GM23338 (cell line): ENCODE measurements around the gene GDPD4. TPM values are rescaled to one million over a fixed set of nuclear protein-coding genes. Genes with fewer than 3 reads are reported as not detected.

Source experiments
- ATAC-seq: fragments of 200-7000 bp; cut with Tn5 transposase; 3 replicates; pipeline ENCODE4 v1.9.1; 2020
- DNase-seq: peaks from one replicate; pipeline ENCODE4 v3.0.0-alpha.2; 2015; ENCODE audit warnings: low spot score
- H2AFZ ChIP-seq: fragments of 200-600 bp; sonication (generic); 2 replicates; pipeline ENCODE4 v1.8.0; 2016; ENCODE audit warnings: antibody characterized with exemption, mild to moderate bottlenecking, moderate library complexity
- H3F3A ChIP-seq: fragments of 200-600 bp; sonication (generic); replicated peaks from 2 replicates; pipeline ENCODE4 v1.8.0; 2017; ENCODE audit warnings: antibody characterized with exemption, mixed run types, low read depth
- H3K27ac ChIP-seq: fragments of 200-600 bp; sonication (generic); 2 replicates; pipeline ENCODE4 v1.6.1; 2016; ENCODE audit warnings: low read depth
- H3K27me3 ChIP-seq: fragments of 200-600 bp; sonication (generic); 2 replicates; pipeline ENCODE4 v1.8.0; 2016; ENCODE audit warnings: mild to moderate bottlenecking, mixed run types, moderate library complexity; ENCODE audit not compliant: insufficient read depth
- H3K36me3 ChIP-seq: fragments of 200-600 bp; sonication (generic); 2 replicates; pipeline ENCODE4 v1.8.0; 2016; ENCODE audit warnings: mild to moderate bottlenecking; ENCODE audit not compliant: insufficient read depth
- H3K4me1 ChIP-seq: fragments of 200-600 bp; sonication (generic); 2 replicates; pipeline ENCODE4 v1.8.0; 2016; ENCODE audit warnings: mild to moderate bottlenecking, moderate library complexity; ENCODE audit not compliant: insufficient read depth
- H3K4me2 ChIP-seq: fragments of 200-600 bp; sonication (generic); 2 replicates; pipeline ENCODE4 v1.7.1; 2017; ENCODE audit warnings: mixed run types
- H3K4me3 ChIP-seq: fragments of 200-600 bp; sonication (generic); 2 replicates; pipeline ENCODE4 v1.6.1; 2016; ENCODE audit warnings: mixed run types
- H3K79me2 ChIP-seq: fragments of 200-600 bp; sonication (generic); replicated peaks from 2 replicates; pipeline ENCODE4 v1.8.0; 2017; ENCODE audit warnings: mild to moderate bottlenecking; ENCODE audit not compliant: insufficient read depth
- H3K9me2 ChIP-seq: fragments of 200-600 bp; sonication (generic); 2 replicates; pipeline ENCODE4 v1.8.0; 2017; ENCODE audit not compliant: insufficient read depth
- H4K20me1 ChIP-seq: fragments of 200-600 bp; sonication (generic); replicated peaks from 2 replicates; pipeline ENCODE4 v1.8.0; 2017; ENCODE audit warnings: mild to moderate bottlenecking; ENCODE audit not compliant: insufficient read depth
- H3K27ac Mint-ChIP-seq: 2 replicates; pipeline ENCODE4 v1.8.0; 2020; ENCODE audit warnings: inconsistent platforms, mild to moderate bottlenecking, moderate library complexity, mixed read lengths
- H3K27me3 Mint-ChIP-seq: 3 replicates; pipeline ENCODE4 v1.8.0; 2022; ENCODE audit warnings: low read depth, mild to moderate bottlenecking, moderate library complexity, mixed read lengths, inconsistent platforms; ENCODE audit not compliant: insufficient read depth, poor library complexity
- H3K36me3 Mint-ChIP-seq: 3 replicates; pipeline ENCODE4 v1.8.0; 2021; ENCODE audit warnings: low read depth, mild to moderate bottlenecking, inconsistent platforms, moderate library complexity, mixed read lengths
- H3K4me1 Mint-ChIP-seq: 3 replicates; pipeline ENCODE4 v1.8.0; 2020; ENCODE audit warnings: mild to moderate bottlenecking, inconsistent platforms, mixed read lengths
- H3K4me3 Mint-ChIP-seq: 3 replicates; pipeline ENCODE4 v1.8.0; 2021; ENCODE audit warnings: moderate library complexity, mild to moderate bottlenecking, inconsistent platforms, mixed read lengths
- H3K9me3 Mint-ChIP-seq: 3 replicates; pipeline ENCODE4 v1.8.0; 2020; ENCODE audit warnings: moderate library complexity, mild to moderate bottlenecking, inconsistent platforms, mixed read lengths
- CREB1 ChIP-seq: fragments of 250-450 bp; sonication (Bioruptor Pico); IDR thresholded peaks from 2 replicates; pipeline ENCODE4 v1.5.0; 2020; ENCODE audit warnings: low read depth, mild to moderate bottlenecking, moderate library complexity
- ETS1 ChIP-seq: IDR thresholded peaks from 2 replicates; pipeline ENCODE4 v1.6.1; 2016; ENCODE audit warnings: antibody characterized with exemption
- EZH2 ChIP-seq: fragments of 200-600 bp; sonication (generic); IDR thresholded peaks from one replicate; pipeline ENCODE4 v1.8.0; 2017; ENCODE audit warnings: antibody characterized with exemption, mild to moderate bottlenecking, low read depth; ENCODE audit not compliant: unreplicated experiment
- JUNB ChIP-seq: IDR thresholded peaks from one replicate; pipeline ENCODE4 v1.6.1; 2016; ENCODE audit warnings: antibody characterized with exemption; ENCODE audit not compliant: unreplicated experiment
- NANOG ChIP-seq: IDR thresholded peaks from 2 replicates; pipeline ENCODE4 v1.6.1; 2016; ENCODE audit warnings: antibody characterized with exemption, borderline replicate concordance
- POLR2AphosphoS5 ChIP-seq: IDR thresholded peaks from 2 replicates; pipeline ENCODE4 v1.6.1; 2016; ENCODE audit warnings: antibody characterized with exemption, low read depth
- STAT1 ChIP-seq: IDR thresholded peaks from one replicate; pipeline ENCODE4 v1.6.1; 2016; ENCODE audit warnings: antibody characterized with exemption; ENCODE audit not compliant: unreplicated experiment
- ZNF114 ChIP-seq: fragments of 250-450 bp; sonication (Bioruptor Pico); IDR thresholded peaks from 2 replicates; pipeline ENCODE4 v1.5.0; 2020; ENCODE audit warnings: mild to moderate bottlenecking, moderate library complexity
- ZNF331 ChIP-seq: fragments of 250-450 bp; sonication (Bioruptor Pico); IDR thresholded peaks from 2 replicates; pipeline ENCODE4 v1.5.0; 2020; ENCODE audit warnings: low read depth, mild to moderate bottlenecking, moderate library complexity
- polyA plus RNA-seq: library from polyadenylated mRNA; unstranded; fragments of >200 nt; fragmentation: Nextera tagmentation; extraction: Ambion mirVana; gene quantifications from 2 replicates; pipeline ENCODE4 v1.2.1, GENCODE V29; 2016
- total RNA-seq: library from RNA; depleted of rRNA; stranded (reverse); fragments of >200 nt; shearing (Covaris generic); gene quantifications from 2 replicates; pipeline ENCODE4 v1.2.3, GENCODE V29; 2014
- TF ChIP-seq, protein P1 (sequence below): IDR thresholded peaks from one replicate; pipeline ENCODE4 v1.6.1; 2018; ENCODE audit warnings: antibody characterized with exemption; ENCODE audit not compliant: unreplicated experiment
- TF ChIP-seq, protein P2 (sequence below): fragments of 250-450 bp; sonication (Bioruptor Pico); IDR thresholded peaks from 2 replicates; pipeline ENCODE4 v1.5.0; 2020; ENCODE audit warnings: mild to moderate bottlenecking, moderate library complexity
- TF ChIP-seq, protein P3 (sequence below), 2 experiments: fragments of 200-600 bp in 1 of 2; sonication (generic) in 1 of 2; conservative IDR thresholded peaks; 2 replicates each; pipeline versions ENCODE4 v1.5.1 to v1.6.1; 2016 to 2017; ENCODE audit warnings: antibody characterized with exemption in 2 of 2, low read depth in 2 of 2, mild to moderate bottlenecking in 2 of 2, moderate library complexity in 1 of 2

The GDPD4 gene
- total and polyA plus RNA-seq, 2 experiments from 2014 or later = not detected

GRCh38 chr11:77347948-77348347 lies 46.5 kb upstream of the GDPD4 start:
- Histone ChIP-seq H3K9me2 (no peaks in the 10 kb centered on the region), H3K27me3 (no peaks in the 10 kb centered on the region), H3K4me1 (no peaks in the 10 kb centered on the region), H3K4me2 (no peak overlapping the region), H3K79me2 (0 out of 2 replicates have a peak, but pooled peaks cover 4% of the 10 kb centered on the region), H3K4me3 (no peak overlapping the region), H4K20me1 (peaks cover 4% of the 10 kb centered on the region), H2AFZ (no peak overlapping the region), H3F3A (no peaks in the 10 kb centered on the region), H3K36me3 (peaks cover 33% of the 10 kb centered on the region; the same call in 1 of the 2 replicates), H3K27ac (no peak overlapping the region)
- ATAC-seq (no peak), DNase-seq (no peak)
- no peak overlapping the region for H3K4me3 Mint-ChIP-seq
- no peak overlapping the region for H3K27ac Mint-ChIP-seq
- TF ChIP-seq, protein P1, sequence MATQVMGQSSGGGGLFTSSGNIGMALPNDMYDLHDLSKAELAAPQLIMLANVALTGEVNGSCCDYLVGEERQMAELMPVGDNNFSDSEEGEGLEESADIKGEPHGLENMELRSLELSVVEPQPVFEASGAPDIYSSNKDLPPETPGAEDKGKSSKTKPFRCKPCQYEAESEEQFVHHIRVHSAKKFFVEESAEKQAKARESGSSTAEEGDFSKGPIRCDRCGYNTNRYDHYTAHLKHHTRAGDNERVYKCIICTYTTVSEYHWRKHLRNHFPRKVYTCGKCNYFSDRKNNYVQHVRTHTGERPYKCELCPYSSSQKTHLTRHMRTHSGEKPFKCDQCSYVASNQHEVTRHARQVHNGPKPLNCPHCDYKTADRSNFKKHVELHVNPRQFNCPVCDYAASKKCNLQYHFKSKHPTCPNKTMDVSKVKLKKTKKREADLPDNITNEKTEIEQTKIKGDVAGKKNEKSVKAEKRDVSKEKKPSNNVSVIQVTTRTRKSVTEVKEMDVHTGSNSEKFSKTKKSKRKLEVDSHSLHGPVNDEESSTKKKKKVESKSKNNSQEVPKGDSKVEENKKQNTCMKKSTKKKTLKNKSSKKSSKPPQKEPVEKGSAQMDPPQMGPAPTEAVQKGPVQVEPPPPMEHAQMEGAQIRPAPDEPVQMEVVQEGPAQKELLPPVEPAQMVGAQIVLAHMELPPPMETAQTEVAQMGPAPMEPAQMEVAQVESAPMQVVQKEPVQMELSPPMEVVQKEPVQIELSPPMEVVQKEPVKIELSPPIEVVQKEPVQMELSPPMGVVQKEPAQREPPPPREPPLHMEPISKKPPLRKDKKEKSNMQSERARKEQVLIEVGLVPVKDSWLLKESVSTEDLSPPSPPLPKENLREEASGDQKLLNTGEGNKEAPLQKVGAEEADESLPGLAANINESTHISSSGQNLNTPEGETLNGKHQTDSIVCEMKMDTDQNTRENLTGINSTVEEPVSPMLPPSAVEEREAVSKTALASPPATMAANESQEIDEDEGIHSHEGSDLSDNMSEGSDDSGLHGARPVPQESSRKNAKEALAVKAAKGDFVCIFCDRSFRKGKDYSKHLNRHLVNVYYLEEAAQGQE = no peak
- no peak for TF ChIP-seq JUNB
- TF ChIP-seq, protein P2, sequence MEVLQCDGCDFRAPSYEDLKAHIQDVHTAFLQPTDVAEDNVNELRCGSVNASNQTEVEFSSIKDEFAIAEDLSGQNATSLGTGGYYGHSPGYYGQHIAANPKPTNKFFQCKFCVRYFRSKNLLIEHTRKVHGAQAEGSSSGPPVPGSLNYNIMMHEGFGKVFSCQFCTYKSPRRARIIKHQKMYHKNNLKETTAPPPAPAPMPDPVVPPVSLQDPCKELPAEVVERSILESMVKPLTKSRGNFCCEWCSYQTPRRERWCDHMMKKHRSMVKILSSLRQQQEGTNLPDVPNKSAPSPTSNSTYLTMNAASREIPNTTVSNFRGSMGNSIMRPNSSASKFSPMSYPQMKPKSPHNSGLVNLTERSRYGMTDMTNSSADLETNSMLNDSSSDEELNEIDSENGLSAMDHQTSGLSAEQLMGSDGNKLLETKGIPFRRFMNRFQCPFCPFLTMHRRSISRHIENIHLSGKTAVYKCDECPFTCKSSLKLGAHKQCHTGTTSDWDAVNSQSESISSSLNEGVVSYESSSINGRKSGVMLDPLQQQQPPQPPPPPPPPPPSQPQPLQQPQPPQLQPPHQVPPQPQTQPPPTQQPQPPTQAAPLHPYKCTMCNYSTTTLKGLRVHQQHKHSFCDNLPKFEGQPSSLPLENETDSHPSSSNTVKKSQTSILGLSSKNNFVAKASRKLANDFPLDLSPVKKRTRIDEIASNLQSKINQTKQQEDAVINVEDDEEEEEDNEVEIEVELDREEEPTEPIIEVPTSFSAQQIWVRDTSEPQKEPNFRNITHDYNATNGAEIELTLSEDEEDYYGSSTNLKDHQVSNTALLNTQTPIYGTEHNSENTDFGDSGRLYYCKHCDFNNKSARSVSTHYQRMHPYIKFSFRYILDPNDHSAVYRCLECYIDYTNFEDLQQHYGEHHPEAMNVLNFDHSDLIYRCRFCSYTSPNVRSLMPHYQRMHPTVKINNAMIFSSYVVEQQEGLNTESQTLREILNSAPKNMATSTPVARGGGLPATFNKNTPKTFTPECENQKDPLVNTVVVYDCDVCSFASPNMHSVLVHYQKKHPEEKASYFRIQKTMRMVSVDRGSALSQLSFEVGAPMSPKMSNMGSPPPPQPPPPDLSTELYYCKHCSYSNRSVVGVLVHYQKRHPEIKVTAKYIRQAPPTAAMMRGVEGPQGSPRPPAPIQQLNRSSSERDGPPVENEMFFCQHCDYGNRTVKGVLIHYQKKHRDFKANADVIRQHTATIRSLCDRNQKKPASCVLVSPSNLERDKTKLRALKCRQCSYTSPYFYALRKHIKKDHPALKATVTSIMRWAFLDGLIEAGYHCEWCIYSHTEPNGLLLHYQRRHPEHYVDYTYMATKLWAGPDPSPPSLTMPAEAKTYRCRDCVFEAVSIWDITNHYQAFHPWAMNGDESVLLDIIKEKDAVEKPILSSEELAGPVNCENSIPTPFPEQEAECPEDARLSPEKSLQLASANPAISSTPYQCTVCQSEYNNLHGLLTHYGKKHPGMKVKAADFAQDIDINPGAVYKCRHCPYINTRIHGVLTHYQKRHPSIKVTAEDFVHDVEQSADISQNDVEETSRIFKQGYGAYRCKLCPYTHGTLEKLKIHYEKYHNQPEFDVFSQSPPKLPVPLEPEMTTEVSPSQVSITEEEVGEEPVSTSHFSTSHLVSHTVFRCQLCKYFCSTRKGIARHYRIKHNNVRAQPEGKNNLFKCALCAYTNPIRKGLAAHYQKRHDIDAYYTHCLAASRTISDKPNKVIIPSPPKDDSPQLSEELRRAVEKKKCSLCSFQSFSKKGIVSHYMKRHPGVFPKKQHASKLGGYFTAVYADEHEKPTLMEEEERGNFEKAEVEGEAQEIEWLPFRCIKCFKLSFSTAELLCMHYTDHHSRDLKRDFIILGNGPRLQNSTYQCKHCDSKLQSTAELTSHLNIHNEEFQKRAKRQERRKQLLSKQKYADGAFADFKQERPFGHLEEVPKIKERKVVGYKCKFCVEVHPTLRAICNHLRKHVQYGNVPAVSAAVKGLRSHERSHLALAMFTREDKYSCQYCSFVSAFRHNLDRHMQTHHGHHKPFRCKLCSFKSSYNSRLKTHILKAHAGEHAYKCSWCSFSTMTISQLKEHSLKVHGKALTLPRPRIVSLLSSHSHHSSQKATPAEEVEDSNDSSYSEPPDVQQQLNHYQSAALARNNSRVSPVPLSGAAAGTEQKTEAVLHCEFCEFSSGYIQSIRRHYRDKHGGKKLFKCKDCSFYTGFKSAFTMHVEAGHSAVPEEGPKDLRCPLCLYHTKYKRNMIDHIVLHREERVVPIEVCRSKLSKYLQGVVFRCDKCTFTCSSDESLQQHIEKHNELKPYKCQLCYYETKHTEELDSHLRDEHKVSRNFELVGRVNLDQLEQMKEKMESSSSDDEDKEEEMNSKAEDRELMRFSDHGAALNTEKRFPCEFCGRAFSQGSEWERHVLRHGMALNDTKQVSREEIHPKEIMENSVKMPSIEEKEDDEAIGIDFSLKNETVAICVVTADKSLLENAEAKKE (CRISPR knock-in tag) = no peak
- no peak for TF ChIP-seq CREB1 (CRISPR knock-in tag)
- TF ChIP-seq ZNF331 (CRISPR knock-in tag) = no peak
- no peak for TF ChIP-seq ETS1
- TF ChIP-seq EZH2 = no peak
- TF ChIP-seq, protein P3, sequence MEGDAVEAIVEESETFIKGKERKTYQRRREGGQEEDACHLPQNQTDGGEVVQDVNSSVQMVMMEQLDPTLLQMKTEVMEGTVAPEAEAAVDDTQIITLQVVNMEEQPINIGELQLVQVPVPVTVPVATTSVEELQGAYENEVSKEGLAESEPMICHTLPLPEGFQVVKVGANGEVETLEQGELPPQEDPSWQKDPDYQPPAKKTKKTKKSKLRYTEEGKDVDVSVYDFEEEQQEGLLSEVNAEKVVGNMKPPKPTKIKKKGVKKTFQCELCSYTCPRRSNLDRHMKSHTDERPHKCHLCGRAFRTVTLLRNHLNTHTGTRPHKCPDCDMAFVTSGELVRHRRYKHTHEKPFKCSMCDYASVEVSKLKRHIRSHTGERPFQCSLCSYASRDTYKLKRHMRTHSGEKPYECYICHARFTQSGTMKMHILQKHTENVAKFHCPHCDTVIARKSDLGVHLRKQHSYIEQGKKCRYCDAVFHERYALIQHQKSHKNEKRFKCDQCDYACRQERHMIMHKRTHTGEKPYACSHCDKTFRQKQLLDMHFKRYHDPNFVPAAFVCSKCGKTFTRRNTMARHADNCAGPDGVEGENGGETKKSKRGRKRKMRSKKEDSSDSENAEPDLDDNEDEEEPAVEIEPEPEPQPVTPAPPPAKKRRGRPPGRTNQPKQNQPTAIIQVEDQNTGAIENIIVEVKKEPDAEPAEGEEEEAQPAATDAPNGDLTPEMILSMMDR (conservative IDR thresholded peaks at IDR 0.05; ENCODE audit: low read depth in 2 of 2) = no peak
- TF ChIP-seq NANOG = no peak
- TF ChIP-seq POLR2AphosphoS5 = no peak
- TF ChIP-seq STAT1 = no peak
- TF ChIP-seq ZNF114 = no peak
- peaks cover 1% of the 10 kb centered on the region for H3K27me3 Mint-ChIP-seq
- no peaks in the 10 kb centered on the region for H3K9me3 Mint-ChIP-seq
- peaks cover 39% of the 10 kb centered on the region; the same call in 2 of the 3 replicates for H3K36me3 Mint-ChIP-seq
- no peaks in the 10 kb centered on the region for H3K4me1 Mint-ChIP-seq
